Measurements from ENCODE around the gene MIER2.

DNA sequence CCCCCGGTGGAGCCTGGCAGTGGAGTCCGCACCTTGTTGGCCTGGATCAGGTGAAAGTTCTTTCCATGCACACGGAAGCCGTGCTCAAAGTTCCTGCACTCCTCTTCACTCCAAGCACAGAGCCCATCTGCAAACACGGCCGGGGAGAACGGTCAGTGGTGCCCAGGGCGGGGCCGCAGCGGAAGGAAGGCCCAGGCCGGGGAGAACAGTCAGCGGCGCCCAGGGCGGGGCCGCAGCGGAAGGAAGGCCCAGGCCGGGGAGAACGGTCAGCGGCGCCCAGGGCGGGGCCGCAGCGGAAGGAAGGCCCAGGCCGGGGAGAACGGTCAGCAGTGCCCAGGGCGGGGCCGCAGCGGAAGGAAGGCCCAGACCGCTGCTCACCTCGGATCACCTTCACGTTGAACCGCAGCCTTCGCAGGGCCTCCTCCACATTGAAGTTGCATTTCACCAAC lies 32.8 kb downstream of the MIER2 start:
- TF ChIP-seq EZH2phosphoT487 (IDR thresholded peaks at IDR 0.05; ENCODE audit: borderline replicate concordance, low read length), result no peak
- TF ChIP-seq, protein P1, sequence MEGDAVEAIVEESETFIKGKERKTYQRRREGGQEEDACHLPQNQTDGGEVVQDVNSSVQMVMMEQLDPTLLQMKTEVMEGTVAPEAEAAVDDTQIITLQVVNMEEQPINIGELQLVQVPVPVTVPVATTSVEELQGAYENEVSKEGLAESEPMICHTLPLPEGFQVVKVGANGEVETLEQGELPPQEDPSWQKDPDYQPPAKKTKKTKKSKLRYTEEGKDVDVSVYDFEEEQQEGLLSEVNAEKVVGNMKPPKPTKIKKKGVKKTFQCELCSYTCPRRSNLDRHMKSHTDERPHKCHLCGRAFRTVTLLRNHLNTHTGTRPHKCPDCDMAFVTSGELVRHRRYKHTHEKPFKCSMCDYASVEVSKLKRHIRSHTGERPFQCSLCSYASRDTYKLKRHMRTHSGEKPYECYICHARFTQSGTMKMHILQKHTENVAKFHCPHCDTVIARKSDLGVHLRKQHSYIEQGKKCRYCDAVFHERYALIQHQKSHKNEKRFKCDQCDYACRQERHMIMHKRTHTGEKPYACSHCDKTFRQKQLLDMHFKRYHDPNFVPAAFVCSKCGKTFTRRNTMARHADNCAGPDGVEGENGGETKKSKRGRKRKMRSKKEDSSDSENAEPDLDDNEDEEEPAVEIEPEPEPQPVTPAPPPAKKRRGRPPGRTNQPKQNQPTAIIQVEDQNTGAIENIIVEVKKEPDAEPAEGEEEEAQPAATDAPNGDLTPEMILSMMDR (IDR thresholded peaks at IDR 0.05; ENCODE audit: low read depth, low read length, poor library complexity, severe bottlenecking), result no peak
